ENCODE results near the gene STUM. TPM values are rescaled to one million over a fixed set of nuclear protein-coding genes. Genes with fewer than 3 reads are reported as not detected.

The STUM gene
- polyA plus RNA-seq, 1 donor (not counting 4 experiments of a cell fraction or from before 2014, with no cell fraction given), result 0.01 TPM

- Histone ChIP-seq H3K4me3 (ENCODE audit: control insufficient read depth in 2 of 3, extremely low read depth in 1 of 3, insufficient read depth in 2 of 3, low read depth in 1 of 3, low read length in 3 of 3) (no peak overlapping the region), H3K27me3 (ENCODE audit: control insufficient read depth, extremely low read depth, insufficient read depth, low read length) (no peaks in the 10 kb centered on the region), H4K20me1 (ENCODE audit: control insufficient read depth, extremely low read depth, insufficient read depth, low read length) (no peaks in the 10 kb centered on the region), H3K4me1 (ENCODE audit: control insufficient read depth, extremely low read depth, insufficient read depth, low read length) (no peaks in the 10 kb centered on the region), H3K27ac (ENCODE audit: control insufficient read depth, insufficient read depth, low read length) (no peak overlapping the region), H3K4me2 (ENCODE audit: control insufficient read depth, extremely low read depth, insufficient read depth, low read depth, low read length) (no peak overlapping the region), H3K36me3 (ENCODE audit: control insufficient read depth in 2 of 2, extremely low read depth in 1 of 2, insufficient read depth in 2 of 2, low read length in 2 of 2) (no peaks in the 10 kb centered on the region), H3K79me2 (ENCODE audit: control insufficient read depth, insufficient read depth, low read length) (no peaks in the 10 kb centered on the region), H3K9me3 (ENCODE audit: control insufficient read depth, low read depth, low read length) (no peaks in the 10 kb centered on the region), H3K9me1 (ENCODE audit: control insufficient read depth, extremely low read depth, insufficient read depth, low read length) (no peaks in the 10 kb centered on the region), H2AFZ (ENCODE audit: control insufficient read depth, low read length) (no peak overlapping the region), H3K9ac (ENCODE audit: control insufficient read depth, extremely low read depth, insufficient read depth, low read length) (no peak overlapping the region)
- dilution Hi-C loops (cut with MboI; ENCODE audit: extremely low pct_ligation_motif_present, low sequenced_read_pairs), result no loop called here
- TF ChIP-seq CTCF (optimal IDR thresholded peaks at IDR 0.05 in 1 of 3, IDR thresholded peaks at IDR 0.05 in 1 of 3, conservative IDR thresholded peaks at IDR 0.05 in 1 of 3; ENCODE audit: extremely low read depth in 1 of 3, insufficient read depth in 2 of 3, low read length in 3 of 3) (no peak), EZH2 (IDR thresholded peaks at IDR 0.05; ENCODE audit: low read length) (no peak)
- FAIRE-seq (no peak), DNase-seq (ENCODE audit: low read depth, low spot score) (no peak)
These were observed 26.2 kb downstream of the STUM start for GRCh38 chr1:226574591-226575435.

DNA sequence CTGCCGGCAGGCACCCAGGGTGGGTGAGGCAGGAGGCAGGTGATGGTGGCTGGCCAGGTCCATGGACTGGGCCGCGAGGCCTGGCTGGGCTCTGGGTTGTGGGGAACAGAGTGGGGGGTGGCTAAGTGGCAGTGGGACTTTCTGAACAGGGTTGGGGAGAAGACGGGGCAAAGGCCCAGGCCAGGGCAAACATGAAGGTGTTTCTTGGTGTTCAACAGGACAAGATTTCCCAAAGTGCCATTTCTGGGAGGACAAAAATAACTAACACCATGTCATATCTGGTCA, 26.8 kb downstream of the STUM start:
- H3K4me2 ChIP-seq (ENCODE audit: control insufficient read depth, extremely low read depth, insufficient read depth, low read depth, low read length), result no peak overlapping the region
- no peak for DNase-seq (ENCODE audit: low read depth, low spot score)
- H3K9me1 ChIP-seq (ENCODE audit: control insufficient read depth, extremely low read depth, insufficient read depth, low read length), result no peaks in the 10 kb centered on the region
- dilution Hi-C loops (cut with MboI; ENCODE audit: extremely low pct_ligation_motif_present, low sequenced_read_pairs), result no loop called here
- no peaks in the 10 kb centered on the region for H3K4me1 ChIP-seq (ENCODE audit: control insufficient read depth, extremely low read depth, insufficient read depth, low read length)
- no peak overlapping the region for H3K27ac ChIP-seq (ENCODE audit: control insufficient read depth, insufficient read depth, low read length)
- no peaks in the 10 kb centered on the region for H3K79me2 ChIP-seq (ENCODE audit: control insufficient read depth, insufficient read depth, low read length)
- no peak for FAIRE-seq
- H3K4me3 ChIP-seq (ENCODE audit: control insufficient read depth in 2 of 3, extremely low read depth in 1 of 3, insufficient read depth in 2 of 3, low read depth in 1 of 3, low read length in 3 of 3), result no peak overlapping the region
- H2AFZ ChIP-seq (ENCODE audit: control insufficient read depth, low read length), result no peak overlapping the region
- TF ChIP-seq CTCF (optimal IDR thresholded peaks at IDR 0.05 in 1 of 3, IDR thresholded peaks at IDR 0.05 in 1 of 3, conservative IDR thresholded peaks at IDR 0.05 in 1 of 3; ENCODE audit: extremely low read depth in 1 of 3, insufficient read depth in 2 of 3, low read length in 3 of 3), result no peak
- no peak for TF ChIP-seq EZH2 (IDR thresholded peaks at IDR 0.05; ENCODE audit: low read length)
- H3K9me3 ChIP-seq (ENCODE audit: control insufficient read depth, low read depth, low read length), result no peaks in the 10 kb centered on the region
- H3K27me3 ChIP-seq (ENCODE audit: control insufficient read depth, extremely low read depth, insufficient read depth, low read length), result no peaks in the 10 kb centered on the region
- H3K9ac ChIP-seq (ENCODE audit: control insufficient read depth, extremely low read depth, insufficient read depth, low read length), result no peak overlapping the region
- H3K36me3 ChIP-seq (ENCODE audit: control insufficient read depth in 2 of 2, extremely low read depth in 1 of 2, insufficient read depth in 2 of 2, low read length in 2 of 2), result no peaks in the 10 kb centered on the region
- H4K20me1 ChIP-seq (ENCODE audit: control insufficient read depth, extremely low read depth, insufficient read depth, low read length), result no peaks in the 10 kb centered on the region

Measured in keratinocyte (primary cell).